SK-N-SH treated with all-trans-retinoic acid at 6 μM for 48 hours (cell line): ENCODE measurements around the gene CFAP157.

Source experiments
- ATAC-seq: fragments of 200-7000 bp; cut with Tn5 transposase; 3 replicates; pipeline ENCODE4 v1.9.1; 2020; ENCODE audit warnings: mild to moderate bottlenecking, moderate library complexity
- ARNTL ChIP-seq: fragments of 450-650 bp; formaldehyde crosslinking; IDR thresholded peaks from 2 replicates; pipeline ENCODE4 v1.5.0; 2020; ENCODE audit warnings: low read depth, mild to moderate bottlenecking, moderate library complexity, borderline replicate concordance
- BACH2 ChIP-seq: fragments of 250-450 bp; sonication (Bioruptor Pico); IDR thresholded peaks from 2 replicates; pipeline ENCODE4 v1.9.0; 2021; ENCODE audit warnings: mild to moderate bottlenecking, borderline replicate concordance
- CSDC2 ChIP-seq: fragments of 250-450 bp; sonication (Bioruptor Pico); IDR thresholded peaks from 2 replicates; pipeline ENCODE4 v1.5.0; 2020; ENCODE audit warnings: mild to moderate bottlenecking, moderate library complexity
- ESRRG ChIP-seq: fragments of 250-450 bp; sonication (Bioruptor Pico); IDR thresholded peaks from 2 replicates; pipeline ENCODE4 v1.6.1; 2021; ENCODE audit warnings: mild to moderate bottlenecking
- GLIS3 ChIP-seq: fragments of 250-450 bp; sonication (Bioruptor Pico); IDR thresholded peaks from 2 replicates; pipeline ENCODE4 v1.5.0; 2020; ENCODE audit warnings: mild to moderate bottlenecking, moderate library complexity
- ISL1 ChIP-seq: fragments of 250-450 bp; sonication (Bioruptor Pico); IDR thresholded peaks from 2 replicates; pipeline ENCODE4 v2.1.2; 2022; ENCODE audit warnings: mild to moderate bottlenecking, moderate library complexity
- OSR1 ChIP-seq: fragments of 250-450 bp; sonication (Bioruptor Pico); IDR thresholded peaks from 2 replicates; pipeline ENCODE4 v1.8.0; 2022; ENCODE audit warnings: moderate library complexity, mild to moderate bottlenecking, inconsistent platforms
- PPARA ChIP-seq: fragments of 250-450 bp; sonication (Bioruptor Pico); IDR thresholded peaks from 2 replicates; pipeline ENCODE4 v1.5.0; 2020; ENCODE audit warnings: mild to moderate bottlenecking, borderline replicate concordance
- RARB ChIP-seq: fragments of 250-450 bp; sonication (Bioruptor Pico); IDR thresholded peaks from 2 replicates; pipeline ENCODE4 v1.8.0; 2021; ENCODE audit warnings: mild to moderate bottlenecking, moderate library complexity
- SNAI2 ChIP-seq: fragments of 250-450 bp; sonication (Bioruptor Pico); IDR thresholded peaks from 2 replicates; pipeline ENCODE4 v1.5.0; 2020; ENCODE audit warnings: mild to moderate bottlenecking, moderate library complexity
- TCF4 ChIP-seq: fragments of 250-450 bp; sonication (Bioruptor Pico); IDR thresholded peaks from 2 replicates; pipeline ENCODE4 v1.8.0; 2021; ENCODE audit warnings: mild to moderate bottlenecking, moderate library complexity, borderline replicate concordance
- TOX ChIP-seq: fragments of 250-450 bp; sonication (Bioruptor Pico); IDR thresholded peaks from 2 replicates; pipeline ENCODE4 v1.8.0; 2021; ENCODE audit warnings: mild to moderate bottlenecking, moderate library complexity, borderline replicate concordance
- ZC3H10 ChIP-seq: fragments of 250-450 bp; sonication (Bioruptor Pico); IDR thresholded peaks from 2 replicates; pipeline ENCODE4 v1.5.1; 2021; ENCODE audit warnings: mild to moderate bottlenecking, moderate library complexity
- ZFP3 ChIP-seq: fragments of 250-450 bp; sonication (Bioruptor Pico); IDR thresholded peaks from 2 replicates; pipeline ENCODE4 v1.5.0; 2020; ENCODE audit warnings: mild to moderate bottlenecking, moderate library complexity
- ZFP30 ChIP-seq: fragments of 450-650 bp; formaldehyde crosslinking; IDR thresholded peaks from 2 replicates; pipeline ENCODE4 v1.5.0; 2022; ENCODE audit warnings: mild to moderate bottlenecking, moderate library complexity
- ZNF565 ChIP-seq: fragments of 450-650 bp; formaldehyde crosslinking; conservative IDR thresholded peaks from 2 replicates; pipeline ENCODE4 v1.5.0; 2020; ENCODE audit warnings: low read depth, mild to moderate bottlenecking, moderate library complexity
- ZNF70 ChIP-seq: fragments of 450-650 bp; formaldehyde crosslinking; IDR thresholded peaks from 2 replicates; pipeline ENCODE4 v1.5.0; 2020; ENCODE audit warnings: mild to moderate bottlenecking, moderate library complexity
- ZNF8 ChIP-seq: fragments of 450-650 bp; formaldehyde crosslinking; IDR thresholded peaks from 2 replicates; pipeline ENCODE4 v1.5.0; 2020; ENCODE audit warnings: mild to moderate bottlenecking, moderate library complexity
- TF ChIP-seq, protein P1 (sequence below): fragments of 250-450 bp; sonication (Bioruptor Pico); IDR thresholded peaks from 2 replicates; pipeline ENCODE4 v1.5.0; 2020; ENCODE audit warnings: mild to moderate bottlenecking, moderate library complexity
- TF ChIP-seq, protein P2 (sequence below): fragments of 250-450 bp; sonication (Bioruptor Pico); IDR thresholded peaks from 2 replicates; pipeline ENCODE4 v1.8.0; 2021; ENCODE audit warnings: low read depth, mild to moderate bottlenecking, moderate library complexity, borderline replicate concordance
- TF ChIP-seq, protein P3 (sequence below): fragments of 250-450 bp; sonication (Bioruptor Pico); IDR thresholded peaks from 2 replicates; pipeline ENCODE4 v1.8.0; 2020; ENCODE audit warnings: mild to moderate bottlenecking, moderate library complexity, borderline replicate concordance
- TF ChIP-seq, protein P4 (sequence below): fragments of 250-450 bp; sonication (Bioruptor Pico); IDR thresholded peaks from 2 replicates; pipeline ENCODE4 v1.5.1; 2020; ENCODE audit warnings: low read depth, mild to moderate bottlenecking, moderate library complexity

Gene CFAP157

DNA sequence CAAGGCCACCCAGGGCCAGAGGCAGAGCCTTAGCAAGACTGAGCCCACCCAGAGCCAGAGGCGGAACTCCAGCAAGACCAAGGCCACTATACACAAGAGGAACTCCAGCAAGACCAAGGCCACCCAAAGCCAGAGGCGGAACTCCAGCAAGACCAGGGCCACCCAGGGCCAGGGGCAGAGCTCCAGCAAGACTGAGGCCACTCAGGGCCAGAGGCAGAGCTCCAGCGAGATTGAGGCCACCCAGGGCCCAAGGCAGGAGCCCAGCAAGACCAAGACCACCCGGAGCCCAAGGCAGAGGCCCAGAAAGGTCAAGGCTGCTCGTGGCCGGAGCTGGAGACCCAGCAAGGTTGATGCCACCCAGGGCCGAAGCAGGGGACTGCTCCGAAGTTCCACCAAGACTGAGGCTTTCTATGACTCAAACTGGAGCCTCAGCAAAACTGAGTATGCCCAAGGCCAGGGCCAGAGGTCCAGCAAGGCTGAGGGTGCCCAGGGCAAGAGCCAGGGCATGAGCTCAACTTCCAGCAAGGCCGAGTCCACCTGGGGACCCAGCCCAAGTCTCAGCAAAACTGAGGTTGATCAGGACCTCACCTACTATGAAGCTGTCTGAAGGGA, 24.1 kb downstream of the CFAP157 start:
- no peak for TF ChIP-seq OSR1
- no peak for TF ChIP-seq ZC3H10 (CRISPR knock-in tag)
- TF ChIP-seq, protein P1, sequence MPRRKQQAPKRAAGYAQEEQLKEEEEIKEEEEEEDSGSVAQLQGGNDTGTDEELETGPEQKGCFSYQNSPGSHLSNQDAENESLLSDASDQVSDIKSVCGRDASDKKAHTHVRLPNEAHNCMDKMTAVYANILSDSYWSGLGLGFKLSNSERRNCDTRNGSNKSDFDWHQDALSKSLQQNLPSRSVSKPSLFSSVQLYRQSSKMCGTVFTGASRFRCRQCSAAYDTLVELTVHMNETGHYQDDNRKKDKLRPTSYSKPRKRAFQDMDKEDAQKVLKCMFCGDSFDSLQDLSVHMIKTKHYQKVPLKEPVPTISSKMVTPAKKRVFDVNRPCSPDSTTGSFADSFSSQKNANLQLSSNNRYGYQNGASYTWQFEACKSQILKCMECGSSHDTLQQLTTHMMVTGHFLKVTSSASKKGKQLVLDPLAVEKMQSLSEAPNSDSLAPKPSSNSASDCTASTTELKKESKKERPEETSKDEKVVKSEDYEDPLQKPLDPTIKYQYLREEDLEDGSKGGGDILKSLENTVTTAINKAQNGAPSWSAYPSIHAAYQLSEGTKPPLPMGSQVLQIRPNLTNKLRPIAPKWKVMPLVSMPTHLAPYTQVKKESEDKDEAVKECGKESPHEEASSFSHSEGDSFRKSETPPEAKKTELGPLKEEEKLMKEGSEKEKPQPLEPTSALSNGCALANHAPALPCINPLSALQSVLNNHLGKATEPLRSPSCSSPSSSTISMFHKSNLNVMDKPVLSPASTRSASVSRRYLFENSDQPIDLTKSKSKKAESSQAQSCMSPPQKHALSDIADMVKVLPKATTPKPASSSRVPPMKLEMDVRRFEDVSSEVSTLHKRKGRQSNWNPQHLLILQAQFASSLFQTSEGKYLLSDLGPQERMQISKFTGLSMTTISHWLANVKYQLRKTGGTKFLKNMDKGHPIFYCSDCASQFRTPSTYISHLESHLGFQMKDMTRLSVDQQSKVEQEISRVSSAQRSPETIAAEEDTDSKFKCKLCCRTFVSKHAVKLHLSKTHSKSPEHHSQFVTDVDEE (CRISPR knock-in tag): no peak
- TF ChIP-seq TCF4 (CRISPR knock-in tag): no peak
- TF ChIP-seq ZNF565 (CRISPR knock-in tag): no peak
- no peak for TF ChIP-seq BACH2 (CRISPR knock-in tag)
- no peak for TF ChIP-seq ISL1 (CRISPR knock-in tag)
- TF ChIP-seq, protein P2, sequence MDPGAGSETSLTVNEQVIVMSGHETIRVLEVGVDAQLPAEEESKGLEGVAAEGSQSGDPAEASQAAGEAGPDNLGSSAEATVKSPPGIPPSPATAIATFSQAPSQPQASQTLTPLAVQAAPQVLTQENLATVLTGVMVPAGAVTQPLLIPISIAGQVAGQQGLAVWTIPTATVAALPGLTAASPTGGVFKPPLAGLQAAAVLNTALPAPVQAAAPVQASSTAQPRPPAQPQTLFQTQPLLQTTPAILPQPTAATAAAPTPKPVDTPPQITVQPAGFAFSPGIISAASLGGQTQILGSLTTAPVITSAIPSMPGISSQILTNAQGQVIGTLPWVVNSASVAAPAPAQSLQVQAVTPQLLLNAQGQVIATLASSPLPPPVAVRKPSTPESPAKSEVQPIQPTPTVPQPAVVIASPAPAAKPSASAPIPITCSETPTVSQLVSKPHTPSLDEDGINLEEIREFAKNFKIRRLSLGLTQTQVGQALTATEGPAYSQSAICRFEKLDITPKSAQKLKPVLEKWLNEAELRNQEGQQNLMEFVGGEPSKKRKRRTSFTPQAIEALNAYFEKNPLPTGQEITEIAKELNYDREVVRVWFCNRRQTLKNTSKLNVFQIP: no peak
- no peak for TF ChIP-seq RARB (CRISPR knock-in tag)
- TF ChIP-seq GLIS3 (CRISPR knock-in tag): no peak
- TF ChIP-seq PPARA: no peak
- no peak for TF ChIP-seq ZNF70 (CRISPR knock-in tag)
- TF ChIP-seq CSDC2 (CRISPR knock-in tag): no peak
- TF ChIP-seq ZFP30 (CRISPR knock-in tag): no peak
- TF ChIP-seq, protein P3, sequence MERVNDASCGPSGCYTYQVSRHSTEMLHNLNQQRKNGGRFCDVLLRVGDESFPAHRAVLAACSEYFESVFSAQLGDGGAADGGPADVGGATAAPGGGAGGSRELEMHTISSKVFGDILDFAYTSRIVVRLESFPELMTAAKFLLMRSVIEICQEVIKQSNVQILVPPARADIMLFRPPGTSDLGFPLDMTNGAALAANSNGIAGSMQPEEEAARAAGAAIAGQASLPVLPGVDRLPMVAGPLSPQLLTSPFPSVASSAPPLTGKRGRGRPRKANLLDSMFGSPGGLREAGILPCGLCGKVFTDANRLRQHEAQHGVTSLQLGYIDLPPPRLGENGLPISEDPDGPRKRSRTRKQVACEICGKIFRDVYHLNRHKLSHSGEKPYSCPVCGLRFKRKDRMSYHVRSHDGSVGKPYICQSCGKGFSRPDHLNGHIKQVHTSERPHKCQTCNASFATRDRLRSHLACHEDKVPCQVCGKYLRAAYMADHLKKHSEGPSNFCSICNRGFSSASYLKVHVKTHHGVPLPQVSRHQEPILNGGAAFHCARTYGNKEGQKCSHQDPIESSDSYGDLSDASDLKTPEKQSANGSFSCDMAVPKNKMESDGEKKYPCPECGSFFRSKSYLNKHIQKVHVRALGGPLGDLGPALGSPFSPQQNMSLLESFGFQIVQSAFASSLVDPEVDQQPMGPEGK: no peak
- TF ChIP-seq ZFP3 (CRISPR knock-in tag): no peak
- TF ChIP-seq SNAI2 (CRISPR knock-in tag): no peak
- ATAC-seq: no peak

DNA sequence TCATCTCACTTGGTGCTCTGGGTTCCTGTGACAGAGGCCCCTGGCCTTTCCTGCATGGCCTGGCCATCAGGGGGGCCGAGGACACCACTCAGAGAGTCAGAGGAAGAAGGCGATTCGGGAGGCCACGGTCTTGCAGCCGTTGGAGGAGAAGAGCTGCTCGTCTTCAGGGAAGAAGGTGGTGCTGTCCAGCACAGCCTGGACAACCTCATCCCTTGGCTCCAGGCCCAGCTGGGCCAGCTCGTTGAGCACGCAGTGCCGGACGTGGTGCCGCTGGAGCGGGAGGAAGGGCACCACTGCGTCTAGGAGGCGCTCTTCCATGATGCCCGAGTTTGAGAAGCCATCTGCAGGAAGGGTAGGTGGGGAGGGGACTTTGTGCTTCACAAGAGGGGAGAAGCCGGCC, 25.1 kb downstream of the CFAP157 start:
- TF ChIP-seq RARB (CRISPR knock-in tag) (no peak), TOX (no peak), BACH2 (CRISPR knock-in tag) (no peak), CSDC2 (CRISPR knock-in tag) (no peak)
- TF ChIP-seq, protein P2: no peak
- TF ChIP-seq, protein P3: no peak
- ATAC-seq: no peak

DNA sequence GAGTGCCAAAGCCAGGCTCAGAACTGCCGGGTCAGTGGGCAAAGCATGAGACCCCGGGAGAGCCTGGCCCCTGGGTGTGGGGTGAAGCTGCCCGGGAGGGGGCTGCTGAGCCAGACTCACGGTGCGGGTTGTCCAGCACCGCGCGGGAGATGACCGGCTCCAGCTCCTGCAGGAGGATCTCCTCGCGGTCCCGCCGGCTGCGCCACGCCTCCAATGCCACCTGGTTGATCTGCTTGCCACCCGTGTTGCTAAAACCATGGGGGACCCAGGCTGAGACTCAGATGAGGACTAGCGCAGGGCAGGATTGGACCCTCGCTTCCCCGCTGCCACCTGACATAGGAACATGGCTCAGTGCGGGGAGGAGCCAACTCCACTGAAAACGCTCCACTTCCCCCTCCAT, 25.7 kb downstream of the CFAP157 start:
- no peak for ATAC-seq
- TF ChIP-seq ZNF70 (CRISPR knock-in tag) (no peak), ZFP30 (CRISPR knock-in tag) (no peak), ESRRG (CRISPR knock-in tag) (no peak), ZFP3 (CRISPR knock-in tag) (no peak), OSR1 (no peak), ZNF8 (CRISPR knock-in tag) (no peak), PPARA (no peak), ZC3H10 (CRISPR knock-in tag) (no peak), TOX (no peak), TCF4 (CRISPR knock-in tag) (no peak), ARNTL (CRISPR knock-in tag) (no peak), RARB (CRISPR knock-in tag) (no peak), GLIS3 (CRISPR knock-in tag) (no peak), CSDC2 (CRISPR knock-in tag) (no peak)
- TF ChIP-seq, protein P1 (CRISPR knock-in tag): no peak
- TF ChIP-seq, protein P4, sequence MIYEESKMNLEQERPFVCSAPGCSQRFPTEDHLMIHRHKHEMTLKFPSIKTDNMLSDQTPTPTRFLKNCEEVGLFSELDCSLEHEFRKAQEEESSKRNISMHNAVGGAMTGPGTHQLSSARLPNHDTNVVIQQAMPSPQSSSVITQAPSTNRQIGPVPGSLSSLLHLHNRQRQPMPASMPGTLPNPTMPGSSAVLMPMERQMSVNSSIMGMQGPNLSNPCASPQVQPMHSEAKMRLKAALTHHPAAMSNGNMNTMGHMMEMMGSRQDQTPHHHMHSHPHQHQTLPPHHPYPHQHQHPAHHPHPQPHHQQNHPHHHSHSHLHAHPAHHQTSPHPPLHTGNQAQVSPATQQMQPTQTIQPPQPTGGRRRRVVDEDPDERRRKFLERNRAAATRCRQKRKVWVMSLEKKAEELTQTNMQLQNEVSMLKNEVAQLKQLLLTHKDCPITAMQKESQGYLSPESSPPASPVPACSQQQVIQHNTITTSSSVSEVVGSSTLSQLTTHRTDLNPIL: no peak
